Transverse colon (tissue), 4 donors: ENCODE results near the gene PHYHD1. TPM values are rescaled to one million over a fixed set of nuclear protein-coding genes. Genes with fewer than 3 reads are reported as not detected.

ENCODE experiments used
- DNase-seq: peaks from one replicate; pipeline ENCODE4 v3.0.0-alpha.2; 2019
- H3K27ac ChIP-seq, 4 donors: fragments of 200-600 bp; sonication (generic); 2 replicates each; pipeline ENCODE4 v1.5.1; 2016 to 2018; ENCODE audit warnings: inconsistent platforms in 4 of 4
- H3K27me3 ChIP-seq: fragments of 200-600 bp; sonication (generic); 2 replicates; pipeline ENCODE4 v1.5.1; 2017; ENCODE audit warnings: inconsistent platforms
- H3K36me3 ChIP-seq, 4 donors: fragments of 200-600 bp; sonication (generic); 2 replicates each; pipeline ENCODE4 v1.5.1; 2017 to 2019; ENCODE audit warnings: inconsistent platforms in 4 of 4
- H3K4me1 ChIP-seq, 4 donors: fragments of 200-600 bp; sonication (generic); 2 replicates each; pipeline ENCODE4 v1.5.1; 2017 to 2020; ENCODE audit warnings: inconsistent platforms in 4 of 4
- H3K4me3 ChIP-seq, 4 donors: fragments of 200-600 bp; sonication (generic); 1 replicate in 1 of 4; 2 replicates in 3 of 4; pipeline versions ENCODE4 v1.5.1 to v1.6.1; 2017 to 2019; ENCODE audit warnings: inconsistent platforms in 4 of 4
- H3K9me3 ChIP-seq, 2 donors: fragments of 200-600 bp; sonication (generic); 2 replicates each; pipeline ENCODE4 v1.5.1; 2017 to 2019; ENCODE audit warnings: inconsistent platforms in 2 of 2
- CTCF ChIP-seq, 5 experiments: fragments of 200-600 bp in 3 of 5; fragments of 450-650 bp in 2 of 5; sonication (generic) in 3 of 5; IDR thresholded peaks; 1 replicate in 2 of 5; 2 replicates in 3 of 5; pipeline ENCODE4 v1.5.1; 2016 to 2017; ENCODE audit warnings: antibody characterized with exemption in 5 of 5, inconsistent platforms in 3 of 5, mild to moderate bottlenecking in 2 of 5, moderate library complexity in 1 of 5
- EP300 ChIP-seq: sonication (generic); formaldehyde crosslinking; IDR thresholded peaks from one replicate; pipeline ENCODE4 v1.6.1; 2017; ENCODE audit warnings: antibody characterized with exemption, low read depth
- POLR2A ChIP-seq: fragments of 450-650 bp; IDR thresholded peaks from one replicate; pipeline ENCODE4 v1.6.1; 2016; ENCODE audit warnings: antibody characterized with exemption, mild to moderate bottlenecking, moderate library complexity
- POLR2AphosphoS5 ChIP-seq, 3 donors: sonication (generic); formaldehyde crosslinking; IDR thresholded peaks; one replicate each; pipeline ENCODE4 v1.6.1; 2016; ENCODE audit warnings: antibody characterized with exemption in 3 of 3
- WGBS, 2 donors: methylation state at CpG; one replicate each; pipeline ENCODE4 v1.1.5; 2018; ENCODE audit warnings: low coverage in 1 of 2; 5-methylcytosine and 5-hydroxymethylcytosine counted together
- in situ Hi-C, 4 donors: fragments of 200-750 bp; cut with MboI; loops; one replicate each; pipeline versions ENCODE4 v1.15.0 to v1.15.1; 2017; ENCODE audit warnings: low sequenced_read_pairs in 3 of 4, low pct_ligation_motif_present in 1 of 4, low pct_unique_long_range_greater_than_20kb in 1 of 4
- intact Hi-C: fragments of 100-400 bp; cut with DNase I; formaldehyde crosslinking; loops from one replicate; pipeline ENCODE4 v1.15.1; 2023; ENCODE audit warnings: low total_unique reads
- total RNA-seq, 4 donors: library from RNA; depleted of rRNA; stranded (reverse); fragments of >200 nt; gene quantifications; one replicate each; pipeline ENCODE4 v1.1.0, GENCODE V29; 2016

PHYHD1 gene
- total RNA-seq, 4 donors from 2014 or later, result 3.2 to 22.4 (median 5.5) TPM

- Histone ChIP-seq H3K4me3 (peak overlapping the region; percentile 95 to 100 (median 98)), H3K9me3 (no peaks in the 10 kb centered on the region), H3K4me1 (peaks cover 8 to 51% (median 32%) of the 10 kb centered on the region in 4 donors), H3K27ac (peak overlapping the region; percentile 98 to 100 (median 98)), H3K36me3 (peaks cover 0 to 8% (median 0%) of the 10 kb centered on the region in 4 donors), H3K27me3 (no peaks in the 10 kb centered on the region)
- TF ChIP-seq CTCF (IDR thresholded peaks at IDR 0.05), result no peak
- TF ChIP-seq POLR2A, result no peak
- TF ChIP-seq POLR2AphosphoS5 (IDR thresholded peaks at IDR 0.05), result no peak
- TF ChIP-seq EP300, result no peak
- DNase-seq, result no peak
- intact Hi-C loops (loop anchor here (2.0 kb wide), 1 partner anchor 32 kb away; no protein-coding TSS in a partner anchor), in situ Hi-C loops (no loop called here)
- WGBS, 2 donors, result 1% methylated on average over 19 of the region's 19 CpGs; no CpG with 5 or more reads in 1 of the 2 donors
Observed at GRCh38 chr9:128882677-128883603, 37.8 kb upstream of the PHYHD1 start.

GRCh38 chr9:128884164-128884563, 36.6 kb upstream of the PHYHD1 start:
- intact Hi-C loops, result no loop called here
- H3K36me3 ChIP-seq, result peaks cover 0 to 8% (median 0%) of the 10 kb centered on the region in 4 donors
- H3K9me3 ChIP-seq, result no peaks in the 10 kb centered on the region
- TF ChIP-seq EP300, result no peak
- H3K4me3 ChIP-seq, result no peak overlapping the region
- H3K4me1 ChIP-seq, result peaks cover 16 to 61% (median 35%) of the 10 kb centered on the region in 4 donors
- no peaks in the 10 kb centered on the region for H3K27me3 ChIP-seq
- in situ Hi-C loops, result no loop called here
- no peak for DNase-seq
- H3K27ac ChIP-seq, result peak overlapping the region in 2 of 4 donors; percentile 98 to 100
- WGBS, 2 donors, result 74% methylated on average over 2 of the region's 2 CpGs; no CpG with 5 or more reads in 1 of the 2 donors

GRCh38 chr9:128885376-128885775, 35.4 kb upstream of the PHYHD1 start:
- H3K36me3 ChIP-seq, result peaks cover 0 to 8% (median 0%) of the 10 kb centered on the region in 4 donors
- intact Hi-C loops, result no loop called here
- H3K27me3 ChIP-seq, result no peaks in the 10 kb centered on the region
- in situ Hi-C loops, result no loop called here
- H3K4me3 ChIP-seq, result no peak overlapping the region
- peaks cover 16 to 60% (median 35%) of the 10 kb centered on the region in 4 donors for H3K4me1 ChIP-seq
- 92% methylated on average over 8 of the region's 8 CpGs; no CpG with 5 or more reads in 1 of the 2 donors for WGBS, 2 donors
- H3K9me3 ChIP-seq, result no peaks in the 10 kb centered on the region
- peak overlapping the region; percentile 7 to 98 (median 40) for H3K27ac ChIP-seq
- TF ChIP-seq CTCF (IDR thresholded peaks at IDR 0.05), result no peak
- TF ChIP-seq EP300, result no peak
- TF ChIP-seq POLR2AphosphoS5 (IDR thresholded peaks at IDR 0.05), result no peak
- TF ChIP-seq POLR2A, result no peak
- no peak for DNase-seq

GRCh38 chr9:128885798-128886197, 35.0 kb upstream of the PHYHD1 start:
- no peak for DNase-seq
- Histone ChIP-seq H3K9me3 (no peaks in the 10 kb centered on the region), H3K27me3 (no peaks in the 10 kb centered on the region), H3K36me3 (peaks cover 0 to 8% (median 0%) of the 10 kb centered on the region in 4 donors), H3K4me3 (no peak overlapping the region), H3K27ac (peak overlapping the region; percentile 7 to 98 (median 40)), H3K4me1 (peaks cover 16 to 60% (median 34%) of the 10 kb centered on the region in 4 donors)
- intact Hi-C loops (no loop called here), in situ Hi-C loops (no loop called here)
- TF ChIP-seq CTCF (IDR thresholded peaks at IDR 0.05) (no peak), EP300 (no peak), POLR2AphosphoS5 (IDR thresholded peaks at IDR 0.05) (no peak), POLR2A (no peak)
- 85% methylated on average over 15 of the region's 15 CpGs; no CpG with 5 or more reads in 1 of the 2 donors for WGBS, 2 donors
